B cell (primary cell): Measurements from ENCODE around the gene GTPBP3. TPM values are rescaled to one million over a fixed set of nuclear protein-coding genes. Genes with fewer than 3 reads are reported as not detected.

Experiments
- ATAC-seq: fragments of 200-7000 bp; cut with Tn5 transposase; one replicate; pipeline ENCODE4 v1.10.0; 2021; ENCODE audit warnings: low read depth, mild to moderate bottlenecking, moderate number of reproducible peaks, moderate library complexity
- CTCF ChIA-PET: fragments of 350-600 bp; sonication (Branson Sonifier 250); formaldehyde crosslinking; loops from one replicate; lab custom pipeline; 2021; ENCODE audit warnings: antibody characterized with exemption, inconsistent platforms; lab: Charles Lee
- POLR2A ChIA-PET: fragments of 350-600 bp; sonication (Branson Sonifier 250); formaldehyde crosslinking; loops from one replicate; lab custom pipeline; 2021; ENCODE audit warnings: antibody characterized with exemption; lab: Charles Lee
- DNase-seq: peaks from one replicate; pipeline ENCODE4 v3.0.0; 2013
- H2AFZ ChIP-seq: 2 replicates; pipeline ENCODE4 v1.6.1; 2012; ENCODE audit warnings: mild to moderate bottlenecking, low read depth, low read length; ENCODE audit not compliant: insufficient read depth, poor library complexity, severe bottlenecking
- H3K27ac ChIP-seq, 2 donors: 1 replicate in 1 of 2; 2 replicates in 1 of 2; pipeline ENCODE4 v1.5.1; 2012 to 2013; ENCODE audit warnings: low read length in 2 of 2, mild to moderate bottlenecking in 2 of 2, moderate library complexity in 1 of 2
- H3K27me3 ChIP-seq, 4 experiments: fragments of 200-600 bp in 1 of 4; sonication (generic) in 1 of 4; replicated peaks in 1 of 4; 1 replicate in 2 of 4; 2 replicates in 2 of 4; pipeline versions ENCODE4 v1.6.1 to v1.7.0; 2013 to 2016; ENCODE audit warnings: low read length in 3 of 4, mild to moderate bottlenecking in 2 of 4, mixed read lengths in 1 of 4, moderate library complexity in 1 of 4; ENCODE audit not compliant: insufficient read depth in 4 of 4, control insufficient read depth in 3 of 4; ENCODE audit errors: control extremely low read depth in 1 of 4
- H3K36me3 ChIP-seq, 2 experiments: replicated peaks in 1 of 2; 1 replicate in 1 of 2; 2 replicates in 1 of 2; pipeline versions ENCODE4 v1.6.1 to v1.7.1; 2013; ENCODE audit warnings: low read length in 1 of 2; ENCODE audit not compliant: insufficient read depth in 2 of 2, control insufficient read depth in 1 of 2; ENCODE audit errors: control extremely low read depth in 1 of 2, extremely low read depth in 1 of 2
- H3K4me1 ChIP-seq, 2 donors: fragments of 200-600 bp in 1 of 2; sonication (generic) in 1 of 2; 1 replicate in 1 of 2; 2 replicates in 1 of 2; pipeline versions ENCODE4 v1.5.1 to v1.6.1; 2013 to 2017; ENCODE audit warnings: low read length in 2 of 2; ENCODE audit not compliant: control insufficient read depth in 2 of 2, insufficient read depth in 2 of 2
- H3K4me2 ChIP-seq: replicated peaks from 2 replicates; pipeline ENCODE3; 2012; ENCODE audit warnings: mild to moderate bottlenecking, low read depth, low read length; ENCODE audit not compliant: poor library complexity, severe bottlenecking
- H3K4me3 ChIP-seq, 5 experiments: fragments of 200-600 bp in 1 of 5; sonication (generic) in 1 of 5; 1 replicate in 3 of 5; 2 replicates in 2 of 5; pipeline versions ENCODE4 v1.5.1 to v1.7.0; 2011 to 2016; ENCODE audit warnings: low read length in 4 of 5, mild to moderate bottlenecking in 4 of 5, low read depth in 2 of 5, control low read depth in 1 of 5, moderate library complexity in 1 of 5; ENCODE audit not compliant: insufficient read depth in 1 of 5; ENCODE audit errors: control extremely low read depth in 1 of 5, extremely low read depth in 1 of 5
- H3K79me2 ChIP-seq: fragments of 200-600 bp; sonication (generic); one replicate; pipeline ENCODE4 v1.6.0; 2016; ENCODE audit warnings: low read length; ENCODE audit not compliant: control insufficient read depth, insufficient read depth
- H3K9ac ChIP-seq: fragments of 200-600 bp; sonication (generic); 2 replicates; pipeline ENCODE4 v1.6.1; 2017; ENCODE audit warnings: mild to moderate bottlenecking, low read length, moderate library complexity
- H3K9me3 ChIP-seq, 3 donors: one replicate each; pipeline versions ENCODE4 v1.6.1 to v1.7.1; 2013; ENCODE audit warnings: low read length in 2 of 3; ENCODE audit not compliant: control insufficient read depth in 2 of 3, insufficient read depth in 1 of 3; ENCODE audit errors: control extremely low read depth in 1 of 3
- H4K20me1 ChIP-seq: 2 replicates; pipeline ENCODE4 v1.6.0; 2012; ENCODE audit warnings: mild to moderate bottlenecking, low read length; ENCODE audit not compliant: insufficient read depth, control insufficient read depth, poor library complexity, severe bottlenecking
- H3K27ac Mint-ChIP-seq: one replicate; pipeline ENCODE4 v1.8.0; 2021; ENCODE audit warnings: mixed read lengths
- H3K27me3 Mint-ChIP-seq: one replicate; pipeline ENCODE4 v1.8.0; 2021; ENCODE audit warnings: mixed read lengths
- H3K4me1 Mint-ChIP-seq: one replicate; pipeline ENCODE4 v1.8.0; 2021; ENCODE audit warnings: mixed read lengths
- H3K4me3 Mint-ChIP-seq: one replicate; pipeline ENCODE4 v1.8.0; 2021; ENCODE audit warnings: mixed read lengths
- H3K9me3 Mint-ChIP-seq: one replicate; pipeline ENCODE4 v1.8.0; 2022; ENCODE audit warnings: mixed read lengths; ENCODE audit not compliant: insufficient read depth
- EZH2 ChIP-seq: IDR thresholded peaks from 2 replicates; pipeline ENCODE4 v1.6.1; 2012; ENCODE audit warnings: borderline replicate concordance, low read depth, mild to moderate bottlenecking, moderate library complexity, low read length; ENCODE audit not compliant: insufficient read depth, poor library complexity, severe bottlenecking
- WGBS: methylation state at CpG from one replicate; pipeline ENCODE4 v1.1.5; 2013; ENCODE audit warnings: missing lambda C conversion rate; ENCODE audit not compliant: insufficient coverage; 5-methylcytosine and 5-hydroxymethylcytosine counted together
- intact Hi-C: fragments of 100-400 bp; cut with micrococcal nuclease; formaldehyde crosslinking; loops from one replicate; pipeline ENCODE4 v1.10.0; 2022
- polyA plus RNA-seq: library from polyadenylated mRNA; depleted of rRNA; stranded (reverse); fragments of >200 nt; gene quantifications from 2 replicates; pipeline ENCODE4 v1.2.3, GENCODE V29; 2012
- total RNA-seq, 2 donors: library from RNA; stranded (reverse); fragments of 120-200 nt in 1 of 2; gene quantifications; 1 replicate in 1 of 2; 2 replicates in 1 of 2; pipeline versions ENCODE4 v1.2.3 to v1.2.4, GENCODE V29; 2013 to 2022
- TF ChIP-seq, protein P1 (sequence below): fragments of 200-600 bp; IDR thresholded peaks from one replicate; pipeline ENCODE4 v1.8.0; 2022; ENCODE audit warnings: antibody characterized with exemption, mild to moderate bottlenecking

GTPBP3 gene
- total and polyA plus RNA-seq, 2 donors (not counting 1 experiment from before 2014, with no cell fraction given), result 41.6 to 44.9 TPM

DNA sequence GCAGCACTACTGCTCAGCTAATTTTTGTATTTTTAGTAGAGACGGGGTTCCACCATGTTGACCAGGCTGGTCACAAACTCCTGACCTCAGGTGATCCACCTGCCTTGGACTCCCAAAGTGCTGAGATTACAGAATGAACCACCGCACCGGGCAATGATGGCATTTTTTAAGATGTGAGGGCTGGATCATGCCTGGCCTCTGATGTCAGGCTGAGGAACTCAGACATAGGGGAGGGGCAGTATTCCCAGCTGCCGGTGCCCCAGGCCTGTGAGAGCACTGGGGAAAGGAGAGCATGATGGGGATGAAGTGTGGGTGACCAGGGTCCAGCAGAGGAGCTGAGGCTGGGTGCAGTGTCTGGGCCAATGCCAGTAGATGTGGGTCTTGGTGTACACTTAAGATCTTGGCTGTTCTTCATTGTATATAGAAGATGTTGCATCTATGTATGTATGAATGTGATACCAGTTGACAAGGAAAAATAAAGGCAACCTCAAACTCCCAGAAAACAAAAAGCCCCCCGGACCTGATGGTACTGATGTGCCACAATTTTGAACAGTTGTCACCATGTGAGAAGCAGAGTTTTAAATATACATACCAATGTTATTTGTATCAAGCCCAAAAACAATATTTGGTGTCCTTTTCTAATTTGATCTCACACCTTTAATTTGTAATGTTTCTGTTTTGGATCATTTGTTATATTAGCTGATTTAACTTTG lies 43.2 kb downstream of the GTPBP3 start:
- peaks cover 12% of the 10 kb centered on the region for H3K27me3 Mint-ChIP-seq
- no peak overlapping the region for H2AFZ ChIP-seq
- H3K36me3 ChIP-seq, result no peaks in the 10 kb centered on the region
- H3K9ac ChIP-seq, result no peak overlapping the region
- no peaks in the 10 kb centered on the region for H3K79me2 ChIP-seq
- peaks cover 22% of the 10 kb centered on the region for H3K4me1 Mint-ChIP-seq
- H3K27me3 ChIP-seq, result peaks cover 0 to 17% (median 5%) of the 10 kb centered on the region in 4 experiments
- no peak overlapping the region for H3K4me3 ChIP-seq
- H3K9me3 ChIP-seq, result peaks cover 0 to 14% (median 4%) of the 10 kb centered on the region in 3 donors
- DNase-seq, result no peak
- ATAC-seq, result no peak
- CTCF ChIA-PET, result no interaction called here
- H3K4me3 Mint-ChIP-seq, result no peak overlapping the region
- no peaks in the 10 kb centered on the region for H4K20me1 ChIP-seq
- intact Hi-C loops, result no loop called here
- WGBS, result 100% methylated on average over 4 of the region's 5 CpGs
- TF ChIP-seq EZH2, result no peak
- TF ChIP-seq, protein P1, sequence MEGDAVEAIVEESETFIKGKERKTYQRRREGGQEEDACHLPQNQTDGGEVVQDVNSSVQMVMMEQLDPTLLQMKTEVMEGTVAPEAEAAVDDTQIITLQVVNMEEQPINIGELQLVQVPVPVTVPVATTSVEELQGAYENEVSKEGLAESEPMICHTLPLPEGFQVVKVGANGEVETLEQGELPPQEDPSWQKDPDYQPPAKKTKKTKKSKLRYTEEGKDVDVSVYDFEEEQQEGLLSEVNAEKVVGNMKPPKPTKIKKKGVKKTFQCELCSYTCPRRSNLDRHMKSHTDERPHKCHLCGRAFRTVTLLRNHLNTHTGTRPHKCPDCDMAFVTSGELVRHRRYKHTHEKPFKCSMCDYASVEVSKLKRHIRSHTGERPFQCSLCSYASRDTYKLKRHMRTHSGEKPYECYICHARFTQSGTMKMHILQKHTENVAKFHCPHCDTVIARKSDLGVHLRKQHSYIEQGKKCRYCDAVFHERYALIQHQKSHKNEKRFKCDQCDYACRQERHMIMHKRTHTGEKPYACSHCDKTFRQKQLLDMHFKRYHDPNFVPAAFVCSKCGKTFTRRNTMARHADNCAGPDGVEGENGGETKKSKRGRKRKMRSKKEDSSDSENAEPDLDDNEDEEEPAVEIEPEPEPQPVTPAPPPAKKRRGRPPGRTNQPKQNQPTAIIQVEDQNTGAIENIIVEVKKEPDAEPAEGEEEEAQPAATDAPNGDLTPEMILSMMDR, result no peak
- peaks cover 26 to 40% of the 10 kb centered on the region in 2 donors for H3K4me1 ChIP-seq
- H3K27ac Mint-ChIP-seq, result no peak overlapping the region
- POLR2A ChIA-PET, result interaction anchor here (0.6 to 0.7 kb wide), 3 partner anchors 49 to 922 kb away, joined by 3 to 13 read pairs (median 5); no protein-coding TSS in a partner anchor
- H3K4me2 ChIP-seq, result no peak overlapping the region
- H3K27ac ChIP-seq, result no peak overlapping the region
- H3K9me3 Mint-ChIP-seq, result no peaks in the 10 kb centered on the region
